Vagina (tissue), 2 donors: Measurements from ENCODE around the gene DIAPH2. TPM values are rescaled to one million over a fixed set of nuclear protein-coding genes. Genes with fewer than 3 reads are reported as not detected.

ENCODE experiments used
- DNase-seq, 2 donors: peaks; one replicate each; pipeline ENCODE4 v3.0.0-alpha.2; 2017; ENCODE audit errors: extremely low spot score in 2 of 2
- H3K27ac ChIP-seq: fragments of 200-600 bp; sonication (generic); one replicate; pipeline ENCODE4 v1.5.1; 2019
- H3K27me3 ChIP-seq: fragments of 200-600 bp; sonication (generic); one replicate; pipeline ENCODE4 v1.5.1; 2019
- H3K36me3 ChIP-seq, 2 donors: fragments of 200-600 bp; sonication (generic); one replicate each; pipeline ENCODE4 v1.5.1; 2017 to 2019
- H3K4me1 ChIP-seq: fragments of 200-600 bp; sonication (generic); one replicate; pipeline ENCODE4 v1.5.1; 2019
- H3K4me3 ChIP-seq, 2 donors: fragments of 200-600 bp; sonication (generic); 1 replicate in 1 of 2; 2 replicates in 1 of 2; pipeline ENCODE4 v1.5.1; 2016 to 2019
- H3K9me3 ChIP-seq: fragments of 200-600 bp; sonication (generic); one replicate; pipeline ENCODE4 v1.5.1; 2019
- CTCF ChIP-seq, 3 experiments: fragments of 450-650 bp in 2 of 3; fragments of 200-600 bp in 1 of 3; sonication (generic) in 1 of 3; IDR thresholded peaks; one replicate each; pipeline ENCODE4 v1.5.1; 2017 to 2019; ENCODE audit warnings: antibody characterized with exemption in 3 of 3, mild to moderate bottlenecking in 2 of 3, moderate library complexity in 2 of 3
- POLR2A ChIP-seq, 2 donors: fragments of 450-650 bp; IDR thresholded peaks; one replicate each; pipeline ENCODE4 v1.6.1; 2017; ENCODE audit warnings: antibody characterized with exemption in 2 of 2, mild to moderate bottlenecking in 2 of 2, moderate library complexity in 2 of 2
- POLR2AphosphoS5 ChIP-seq, 2 donors: sonication (generic); formaldehyde crosslinking; IDR thresholded peaks; one replicate each; pipeline ENCODE4 v1.9.0; 2017; ENCODE audit warnings: antibody characterized with exemption in 2 of 2, mild to moderate bottlenecking in 2 of 2, low read depth in 1 of 2; ENCODE audit not compliant: insufficient read depth in 1 of 2
- intact Hi-C: fragments of 100-400 bp; cut with DNase I; formaldehyde crosslinking; loops from one replicate; pipeline ENCODE4 v1.15.1; 2023
- total RNA-seq: library from RNA; depleted of rRNA; stranded (reverse); fragments of >200 nt; gene quantifications from one replicate; pipeline ENCODE4 v1.2.3, GENCODE V29; 2016

The DIAPH2 gene
- total RNA-seq, 1 donor from 2014 or later: 38.8 TPM

GRCh38 chrX:97529536-97530200 is 845.0 kb downstream of the DIAPH2 start:
- TF ChIP-seq POLR2A (IDR thresholded peaks at IDR 0.05): no peak
- TF ChIP-seq POLR2AphosphoS5 (IDR thresholded peaks at IDR 0.05; ENCODE audit: insufficient read depth in 1 of 2, low read depth in 1 of 2): no peak
- TF ChIP-seq CTCF (IDR thresholded peaks at IDR 0.05): no peak
- H3K4me3 ChIP-seq: no peak overlapping the region
- no peaks in the 10 kb centered on the region for H3K9me3 ChIP-seq
- intact Hi-C loops: no loop called here
- DNase-seq: no peak
- no peak overlapping the region for H3K27ac ChIP-seq
- H3K36me3 ChIP-seq: no peaks in the 10 kb centered on the region
- no peaks in the 10 kb centered on the region for H3K4me1 ChIP-seq
- no peaks in the 10 kb centered on the region for H3K27me3 ChIP-seq

- TF ChIP-seq POLR2AphosphoS5 (IDR thresholded peaks at IDR 0.05; ENCODE audit: insufficient read depth in 1 of 2, low read depth in 1 of 2) (no peak), CTCF (IDR thresholded peaks at IDR 0.05) (no peak), POLR2A (IDR thresholded peaks at IDR 0.05) (no peak)
- intact Hi-C loops: no loop called here
- H3K36me3 ChIP-seq: no peaks in the 10 kb centered on the region
- H3K27me3 ChIP-seq: no peaks in the 10 kb centered on the region
- H3K4me1 ChIP-seq: no peaks in the 10 kb centered on the region
- H3K27ac ChIP-seq: no peak overlapping the region
- H3K9me3 ChIP-seq: no peaks in the 10 kb centered on the region
- DNase-seq: no peak
- no peak overlapping the region for H3K4me3 ChIP-seq
Measured at GRCh38 chrX:97531825-97532224, 847.2 kb downstream of the DIAPH2 start.

- Histone ChIP-seq H3K36me3 (no peaks in the 10 kb centered on the region), H3K4me1 (no peaks in the 10 kb centered on the region), H3K27me3 (no peaks in the 10 kb centered on the region), H3K9me3 (no peaks in the 10 kb centered on the region), H3K4me3 (no peak overlapping the region), H3K27ac (no peak overlapping the region)
- TF ChIP-seq CTCF (IDR thresholded peaks at IDR 0.05) (no peak), POLR2A (IDR thresholded peaks at IDR 0.05) (no peak), POLR2AphosphoS5 (IDR thresholded peaks at IDR 0.05; ENCODE audit: insufficient read depth in 1 of 2, low read depth in 1 of 2) (no peak)
- intact Hi-C loops: no loop called here
- DNase-seq: no peak
Measured at GRCh38 chrX:97538745-97539144, 854.1 kb downstream of the DIAPH2 start.

GRCh38 chrX:97539970-97540519 is 855.4 kb downstream of the DIAPH2 start:
- TF ChIP-seq CTCF (IDR thresholded peaks at IDR 0.05): no peak
- TF ChIP-seq POLR2AphosphoS5 (IDR thresholded peaks at IDR 0.05; ENCODE audit: insufficient read depth in 1 of 2, low read depth in 1 of 2): no peak
- no peak for TF ChIP-seq POLR2A (IDR thresholded peaks at IDR 0.05)
- Histone ChIP-seq H3K27ac (no peak overlapping the region), H3K9me3 (no peaks in the 10 kb centered on the region), H3K27me3 (no peaks in the 10 kb centered on the region), H3K36me3 (no peaks in the 10 kb centered on the region), H3K4me3 (no peak overlapping the region), H3K4me1 (no peaks in the 10 kb centered on the region)
- intact Hi-C loops: no loop called here
- no peak for DNase-seq

- no peaks in the 10 kb centered on the region for H3K9me3 ChIP-seq
- intact Hi-C loops: no loop called here
- no peak overlapping the region for H3K4me3 ChIP-seq
- DNase-seq: no peak
- no peak overlapping the region for H3K27ac ChIP-seq
- H3K27me3 ChIP-seq: no peaks in the 10 kb centered on the region
- no peaks in the 10 kb centered on the region for H3K4me1 ChIP-seq
- no peaks in the 10 kb centered on the region for H3K36me3 ChIP-seq
- TF ChIP-seq POLR2AphosphoS5 (IDR thresholded peaks at IDR 0.05; ENCODE audit: insufficient read depth in 1 of 2, low read depth in 1 of 2): no peak
- no peak for TF ChIP-seq CTCF (IDR thresholded peaks at IDR 0.05)
- TF ChIP-seq POLR2A (IDR thresholded peaks at IDR 0.05): no peak
Measured at GRCh38 chrX:97547877-97548578, 863.4 kb downstream of the DIAPH2 start.
